Transverse colon (tissue), 4 donors: ENCODE data around the gene GAGE10.
"Not testable (repeated sequence)": the region's sequence is repeated elsewhere in the genome, so short reads cannot be mapped to it uniquely, and the experiment has no call there.

Source experiments
- CTCF ChIP-seq, 5 experiments: fragments of 200-600 bp in 3 of 5; fragments of 450-650 bp in 2 of 5; sonication (generic) in 3 of 5; IDR thresholded peaks; 1 replicate in 2 of 5; 2 replicates in 3 of 5; pipeline ENCODE4 v1.5.1; 2016 to 2017; ENCODE audit warnings: antibody characterized with exemption in 5 of 5, inconsistent platforms in 3 of 5, mild to moderate bottlenecking in 2 of 5, moderate library complexity in 1 of 5
- EP300 ChIP-seq: sonication (generic); formaldehyde crosslinking; IDR thresholded peaks from one replicate; pipeline ENCODE4 v1.6.1; 2017; ENCODE audit warnings: antibody characterized with exemption, low read depth
- POLR2A ChIP-seq: fragments of 450-650 bp; IDR thresholded peaks from one replicate; pipeline ENCODE4 v1.6.1; 2016; ENCODE audit warnings: antibody characterized with exemption, mild to moderate bottlenecking, moderate library complexity
- POLR2AphosphoS5 ChIP-seq, 3 donors: sonication (generic); formaldehyde crosslinking; IDR thresholded peaks; one replicate each; pipeline ENCODE4 v1.6.1; 2016; ENCODE audit warnings: antibody characterized with exemption in 3 of 3

- not testable (repeated sequence) for TF ChIP-seq CTCF (IDR thresholded peaks at IDR 0.05); POLR2A; POLR2AphosphoS5 (IDR thresholded peaks at IDR 0.05); EP300
Measured at GRCh38 chrX:49331282-49331681, 27.8 kb downstream of the GAGE10 start, which contains the start of gene GAGE13.
